Hippocampal formation (tissue), 2 donors: Measurements from ENCODE around the gene PTDSS2.
A peak's percentile ranks its signal among the peaks of the same experiment; 100 is the strongest.
"Not testable (repeated sequence)": the region's sequence is repeated elsewhere in the genome, so short reads cannot be mapped to it uniquely, and the experiment has no call there.

Source experiments
- DNase-seq, 2 donors: peaks; one replicate each; lab custom pipeline; 2025; lab: John Stamatoyannopoulos, UW

PTDSS2 gene

GRCh38 chr11:449889-450808 is at the start of gene PTDSS2:
Gene PTDSS2, plus strand, starts transcription at chr11:450279. Its CDS starts 177 bp downstream, at chr11:450456.
- peak; percentile 86 to 89 for DNase-seq

GRCh38 chr11:401196-401595 is 48.9 kb upstream of the PTDSS2 start:
- not testable (repeated sequence) for DNase-seq

GRCh38 chr11:403021-403760 is 46.9 kb upstream of the PTDSS2 start:
- no peak for DNase-seq

GRCh38 chr11:403761-404431 is 46.2 kb upstream of the PTDSS2 start:
- DNase-seq = no peak

- no peak for DNase-seq
These were observed 45.4 kb upstream of the PTDSS2 start for GRCh38 chr11:404551-405264.

- peak in 1 of 2 donors; percentile 14 for DNase-seq
These were observed 44.6 kb upstream of the PTDSS2 start for GRCh38 chr11:405323-405953.

- no peak for DNase-seq
These were observed 43.9 kb upstream of the PTDSS2 start for GRCh38 chr11:405954-406795.

GRCh38 chr11:406796-407650 is 43.1 kb upstream of the PTDSS2 start:
- DNase-seq = peak; percentile 32 to 67

GRCh38 chr11:407651-408123 is 42.4 kb upstream of the PTDSS2 start:
- DNase-seq = no peak

- no peak for DNase-seq
These were observed 41.7 kb upstream of the PTDSS2 start for GRCh38 chr11:408154-409007.

GRCh38 chr11:409008-409599 is 41.0 kb upstream of the PTDSS2 start:
- no peak for DNase-seq

GRCh38 chr11:409600-410483 is 40.2 kb upstream of the PTDSS2 start:
- DNase-seq = no peak

GRCh38 chr11:410711-411110 is 39.4 kb upstream of the PTDSS2 start:
- DNase-seq = not testable (repeated sequence)

- DNase-seq = not testable (repeated sequence)
These were observed 38.6 kb upstream of the PTDSS2 start for GRCh38 chr11:411520-411919.

- no peak for DNase-seq
These were observed 37.4 kb upstream of the PTDSS2 start for GRCh38 chr11:412641-413119.
